Measurements from ENCODE around the gene CLTCL1. TPM values are rescaled to one million over a fixed set of nuclear protein-coding genes. Genes with fewer than 3 reads are reported as not detected.

Gene CLTCL1
- total and polyA plus RNA-seq, 9 of the 15 experiments (the other 6 are each of a cell fraction or from before 2014, with no cell fraction given) = 1.1 to 11.7 (median 5.0) TPM

DNA sequence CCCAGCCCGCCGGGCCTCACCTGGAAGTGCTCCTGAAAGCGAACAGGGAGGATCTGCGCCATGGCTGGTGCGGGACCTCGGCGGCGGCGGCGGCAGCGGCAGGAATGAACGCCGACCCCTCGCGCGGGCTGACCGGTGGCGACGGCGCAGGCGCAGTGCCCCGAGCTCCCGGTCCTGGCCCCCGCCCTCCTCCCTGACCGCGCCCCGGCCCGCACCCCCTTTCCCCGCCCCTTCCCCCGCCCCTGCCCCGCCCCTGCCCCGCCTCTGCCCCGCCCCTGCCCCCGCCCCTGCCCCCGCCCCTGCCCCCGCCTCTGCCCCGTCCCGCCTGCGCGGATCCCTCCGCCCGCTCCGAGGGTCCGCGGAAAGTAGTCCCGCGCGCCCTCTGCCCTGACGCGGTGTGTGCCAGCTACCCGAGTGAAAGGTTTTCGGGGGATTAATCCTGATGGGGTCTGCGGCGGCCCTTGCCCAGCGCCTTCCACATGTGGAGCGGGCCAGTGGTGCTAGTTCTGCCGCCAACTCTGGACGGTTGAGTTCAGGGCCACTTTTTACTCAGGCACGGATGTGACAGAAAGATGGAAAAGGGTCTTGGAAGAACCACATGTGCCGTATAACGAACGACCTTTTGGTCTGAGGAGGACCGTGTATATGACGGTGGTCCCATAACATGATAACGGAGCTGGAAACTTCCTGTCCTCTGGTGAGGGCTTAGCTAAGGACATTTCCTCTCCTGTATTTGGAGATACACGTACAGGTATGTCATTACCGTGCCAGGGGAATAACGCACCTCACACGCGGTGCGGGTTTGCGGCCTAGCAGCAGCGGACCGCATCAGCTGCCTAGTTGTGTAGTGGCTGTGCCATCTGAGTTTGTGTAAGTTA is at the start of gene CLTCL1 (continued):
- TF ChIP-seq, protein P1, sequence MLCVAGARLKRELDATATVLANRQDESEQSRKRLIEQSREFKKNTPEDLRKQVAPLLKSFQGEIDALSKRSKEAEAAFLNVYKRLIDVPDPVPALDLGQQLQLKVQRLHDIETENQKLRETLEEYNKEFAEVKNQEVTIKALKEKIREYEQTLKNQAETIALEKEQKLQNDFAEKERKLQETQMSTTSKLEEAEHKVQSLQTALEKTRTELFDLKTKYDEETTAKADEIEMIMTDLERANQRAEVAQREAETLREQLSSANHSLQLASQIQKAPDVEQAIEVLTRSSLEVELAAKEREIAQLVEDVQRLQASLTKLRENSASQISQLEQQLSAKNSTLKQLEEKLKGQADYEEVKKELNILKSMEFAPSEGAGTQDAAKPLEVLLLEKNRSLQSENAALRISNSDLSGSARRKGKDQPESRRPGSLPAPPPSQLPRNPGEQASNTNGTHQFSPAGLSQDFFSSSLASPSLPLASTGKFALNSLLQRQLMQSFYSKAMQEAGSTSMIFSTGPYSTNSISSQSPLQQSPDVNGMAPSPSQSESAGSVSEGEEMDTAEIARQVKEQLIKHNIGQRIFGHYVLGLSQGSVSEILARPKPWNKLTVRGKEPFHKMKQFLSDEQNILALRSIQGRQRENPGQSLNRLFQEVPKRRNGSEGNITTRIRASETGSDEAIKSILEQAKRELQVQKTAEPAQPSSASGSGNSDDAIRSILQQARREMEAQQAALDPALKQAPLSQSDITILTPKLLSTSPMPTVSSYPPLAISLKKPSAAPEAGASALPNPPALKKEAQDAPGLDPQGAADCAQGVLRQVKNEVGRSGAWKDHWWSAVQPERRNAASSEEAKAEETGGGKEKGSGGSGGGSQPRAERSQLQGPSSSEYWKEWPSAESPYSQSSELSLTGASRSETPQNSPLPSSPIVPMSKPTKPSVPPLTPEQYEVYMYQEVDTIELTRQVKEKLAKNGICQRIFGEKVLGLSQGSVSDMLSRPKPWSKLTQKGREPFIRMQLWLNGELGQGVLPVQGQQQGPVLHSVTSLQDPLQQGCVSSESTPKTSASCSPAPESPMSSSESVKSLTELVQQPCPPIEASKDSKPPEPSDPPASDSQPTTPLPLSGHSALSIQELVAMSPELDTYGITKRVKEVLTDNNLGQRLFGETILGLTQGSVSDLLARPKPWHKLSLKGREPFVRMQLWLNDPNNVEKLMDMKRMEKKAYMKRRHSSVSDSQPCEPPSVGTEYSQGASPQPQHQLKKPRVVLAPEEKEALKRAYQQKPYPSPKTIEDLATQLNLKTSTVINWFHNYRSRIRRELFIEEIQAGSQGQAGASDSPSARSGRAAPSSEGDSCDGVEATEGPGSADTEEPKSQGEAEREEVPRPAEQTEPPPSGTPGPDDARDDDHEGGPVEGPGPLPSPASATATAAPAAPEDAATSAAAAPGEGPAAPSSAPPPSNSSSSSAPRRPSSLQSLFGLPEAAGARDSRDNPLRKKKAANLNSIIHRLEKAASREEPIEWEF (CRISPR knock-in tag; IDR thresholded peaks at IDR 0.05) = no peak
- TF ChIP-seq ZNF75A (CRISPR knock-in tag; IDR thresholded peaks at IDR 0.05) = peak; percentile 63; the same call in 1 of the 2 replicates
- TF ChIP-seq, protein P2, sequence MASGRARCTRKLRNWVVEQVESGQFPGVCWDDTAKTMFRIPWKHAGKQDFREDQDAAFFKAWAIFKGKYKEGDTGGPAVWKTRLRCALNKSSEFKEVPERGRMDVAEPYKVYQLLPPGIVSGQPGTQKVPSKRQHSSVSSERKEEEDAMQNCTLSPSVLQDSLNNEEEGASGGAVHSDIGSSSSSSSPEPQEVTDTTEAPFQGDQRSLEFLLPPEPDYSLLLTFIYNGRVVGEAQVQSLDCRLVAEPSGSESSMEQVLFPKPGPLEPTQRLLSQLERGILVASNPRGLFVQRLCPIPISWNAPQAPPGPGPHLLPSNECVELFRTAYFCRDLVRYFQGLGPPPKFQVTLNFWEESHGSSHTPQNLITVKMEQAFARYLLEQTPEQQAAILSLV (tag; IDR thresholded peaks at IDR 0.05) = no peak
- no peak for TF ChIP-seq ILF3 (IDR thresholded peaks at IDR 0.05; ENCODE audit: borderline replicate concordance)
- TF ChIP-seq HDAC6 (IDR thresholded peaks at IDR 0.05; ENCODE audit: low read depth, low read length) = no peak
- no peak for TF ChIP-seq YBX1 (IDR thresholded peaks at IDR 0.05)
- TF ChIP-seq, protein P3, sequence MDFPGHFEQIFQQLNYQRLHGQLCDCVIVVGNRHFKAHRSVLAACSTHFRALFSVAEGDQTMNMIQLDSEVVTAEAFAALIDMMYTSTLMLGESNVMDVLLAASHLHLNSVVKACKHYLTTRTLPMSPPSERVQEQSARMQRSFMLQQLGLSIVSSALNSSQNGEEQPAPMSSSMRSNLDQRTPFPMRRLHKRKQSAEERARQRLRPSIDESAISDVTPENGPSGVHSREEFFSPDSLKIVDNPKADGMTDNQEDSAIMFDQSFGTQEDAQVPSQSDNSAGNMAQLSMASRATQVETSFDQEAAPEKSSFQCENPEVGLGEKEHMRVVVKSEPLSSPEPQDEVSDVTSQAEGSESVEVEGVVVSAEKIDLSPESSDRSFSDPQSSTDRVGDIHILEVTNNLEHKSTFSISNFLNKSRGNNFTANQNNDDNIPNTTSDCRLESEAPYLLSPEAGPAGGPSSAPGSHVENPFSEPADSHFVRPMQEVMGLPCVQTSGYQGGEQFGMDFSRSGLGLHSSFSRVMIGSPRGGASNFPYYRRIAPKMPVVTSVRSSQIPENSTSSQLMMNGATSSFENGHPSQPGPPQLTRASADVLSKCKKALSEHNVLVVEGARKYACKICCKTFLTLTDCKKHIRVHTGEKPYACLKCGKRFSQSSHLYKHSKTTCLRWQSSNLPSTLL (IDR thresholded peaks at IDR 0.05) = no peak; the same call in 1 of the 2 replicates
- TF ChIP-seq, protein P4, sequence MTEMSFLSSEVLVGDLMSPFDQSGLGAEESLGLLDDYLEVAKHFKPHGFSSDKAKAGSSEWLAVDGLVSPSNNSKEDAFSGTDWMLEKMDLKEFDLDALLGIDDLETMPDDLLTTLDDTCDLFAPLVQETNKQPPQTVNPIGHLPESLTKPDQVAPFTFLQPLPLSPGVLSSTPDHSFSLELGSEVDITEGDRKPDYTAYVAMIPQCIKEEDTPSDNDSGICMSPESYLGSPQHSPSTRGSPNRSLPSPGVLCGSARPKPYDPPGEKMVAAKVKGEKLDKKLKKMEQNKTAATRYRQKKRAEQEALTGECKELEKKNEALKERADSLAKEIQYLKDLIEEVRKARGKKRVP (CRISPR knock-in tag; IDR thresholded peaks at IDR 0.05) = no peak
- TF ChIP-seq, protein P5, sequence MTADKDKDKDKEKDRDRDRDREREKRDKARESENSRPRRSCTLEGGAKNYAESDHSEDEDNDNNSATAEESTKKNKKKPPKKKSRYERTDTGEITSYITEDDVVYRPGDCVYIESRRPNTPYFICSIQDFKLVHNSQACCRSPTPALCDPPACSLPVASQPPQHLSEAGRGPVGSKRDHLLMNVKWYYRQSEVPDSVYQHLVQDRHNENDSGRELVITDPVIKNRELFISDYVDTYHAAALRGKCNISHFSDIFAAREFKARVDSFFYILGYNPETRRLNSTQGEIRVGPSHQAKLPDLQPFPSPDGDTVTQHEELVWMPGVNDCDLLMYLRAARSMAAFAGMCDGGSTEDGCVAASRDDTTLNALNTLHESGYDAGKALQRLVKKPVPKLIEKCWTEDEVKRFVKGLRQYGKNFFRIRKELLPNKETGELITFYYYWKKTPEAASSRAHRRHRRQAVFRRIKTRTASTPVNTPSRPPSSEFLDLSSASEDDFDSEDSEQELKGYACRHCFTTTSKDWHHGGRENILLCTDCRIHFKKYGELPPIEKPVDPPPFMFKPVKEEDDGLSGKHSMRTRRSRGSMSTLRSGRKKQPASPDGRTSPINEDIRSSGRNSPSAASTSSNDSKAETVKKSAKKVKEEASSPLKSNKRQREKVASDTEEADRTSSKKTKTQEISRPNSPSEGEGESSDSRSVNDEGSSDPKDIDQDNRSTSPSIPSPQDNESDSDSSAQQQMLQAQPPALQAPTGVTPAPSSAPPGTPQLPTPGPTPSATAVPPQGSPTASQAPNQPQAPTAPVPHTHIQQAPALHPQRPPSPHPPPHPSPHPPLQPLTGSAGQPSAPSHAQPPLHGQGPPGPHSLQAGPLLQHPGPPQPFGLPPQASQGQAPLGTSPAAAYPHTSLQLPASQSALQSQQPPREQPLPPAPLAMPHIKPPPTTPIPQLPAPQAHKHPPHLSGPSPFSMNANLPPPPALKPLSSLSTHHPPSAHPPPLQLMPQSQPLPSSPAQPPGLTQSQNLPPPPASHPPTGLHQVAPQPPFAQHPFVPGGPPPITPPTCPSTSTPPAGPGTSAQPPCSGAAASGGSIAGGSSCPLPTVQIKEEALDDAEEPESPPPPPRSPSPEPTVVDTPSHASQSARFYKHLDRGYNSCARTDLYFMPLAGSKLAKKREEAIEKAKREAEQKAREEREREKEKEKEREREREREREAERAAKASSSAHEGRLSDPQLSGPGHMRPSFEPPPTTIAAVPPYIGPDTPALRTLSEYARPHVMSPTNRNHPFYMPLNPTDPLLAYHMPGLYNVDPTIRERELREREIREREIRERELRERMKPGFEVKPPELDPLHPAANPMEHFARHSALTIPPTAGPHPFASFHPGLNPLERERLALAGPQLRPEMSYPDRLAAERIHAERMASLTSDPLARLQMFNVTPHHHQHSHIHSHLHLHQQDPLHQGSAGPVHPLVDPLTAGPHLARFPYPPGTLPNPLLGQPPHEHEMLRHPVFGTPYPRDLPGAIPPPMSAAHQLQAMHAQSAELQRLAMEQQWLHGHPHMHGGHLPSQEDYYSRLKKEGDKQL (CRISPR knock-in tag; IDR thresholded peaks at IDR 0.05; ENCODE audit: borderline replicate concordance) = no peak
- no peak for TF ChIP-seq FOS (IDR thresholded peaks at IDR 0.05; ENCODE audit: extremely low read depth, insufficient read length)
